ENCODE data around the gene MYO15A.

Gene MYO15A

GRCh38 chr17:18159551-18160120, 51.1 kb downstream of the MYO15A start:
- no peak for DNase-seq

DNA sequence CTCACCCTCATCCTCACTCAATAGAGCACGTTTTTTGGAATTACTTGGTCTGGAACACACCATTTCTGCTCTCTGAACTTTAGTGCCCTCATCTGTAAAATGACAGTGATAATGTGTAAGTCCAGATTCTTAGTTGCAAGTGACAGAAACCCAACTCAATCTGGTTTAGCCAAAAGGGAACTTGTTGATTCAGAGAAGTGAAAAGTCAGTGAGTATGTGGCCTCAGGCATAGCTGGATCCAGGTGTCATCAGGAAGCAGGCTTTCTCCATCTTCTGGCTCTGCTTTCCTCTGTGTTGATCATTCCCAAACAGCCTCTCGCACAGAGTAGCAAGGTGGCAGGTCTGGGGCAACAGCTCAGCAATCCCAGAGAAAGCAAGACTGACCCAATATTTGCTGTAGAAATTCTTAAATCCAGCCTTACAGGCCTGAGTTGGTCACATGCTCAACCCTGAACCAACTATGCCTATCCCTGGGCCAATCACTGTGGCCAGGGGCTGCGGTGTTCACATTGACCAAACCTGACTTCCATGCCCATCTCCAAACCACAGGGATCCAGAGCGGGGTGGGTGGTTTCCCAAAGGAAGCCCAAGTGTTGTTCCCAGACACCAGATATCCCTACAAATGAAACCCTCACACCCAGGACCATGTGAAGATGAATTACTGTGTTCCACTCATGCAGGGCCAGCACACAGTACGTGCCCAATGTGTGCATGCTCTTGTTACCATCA, 51.7 kb downstream of the MYO15A start:
- no peak for DNase-seq

DNA sequence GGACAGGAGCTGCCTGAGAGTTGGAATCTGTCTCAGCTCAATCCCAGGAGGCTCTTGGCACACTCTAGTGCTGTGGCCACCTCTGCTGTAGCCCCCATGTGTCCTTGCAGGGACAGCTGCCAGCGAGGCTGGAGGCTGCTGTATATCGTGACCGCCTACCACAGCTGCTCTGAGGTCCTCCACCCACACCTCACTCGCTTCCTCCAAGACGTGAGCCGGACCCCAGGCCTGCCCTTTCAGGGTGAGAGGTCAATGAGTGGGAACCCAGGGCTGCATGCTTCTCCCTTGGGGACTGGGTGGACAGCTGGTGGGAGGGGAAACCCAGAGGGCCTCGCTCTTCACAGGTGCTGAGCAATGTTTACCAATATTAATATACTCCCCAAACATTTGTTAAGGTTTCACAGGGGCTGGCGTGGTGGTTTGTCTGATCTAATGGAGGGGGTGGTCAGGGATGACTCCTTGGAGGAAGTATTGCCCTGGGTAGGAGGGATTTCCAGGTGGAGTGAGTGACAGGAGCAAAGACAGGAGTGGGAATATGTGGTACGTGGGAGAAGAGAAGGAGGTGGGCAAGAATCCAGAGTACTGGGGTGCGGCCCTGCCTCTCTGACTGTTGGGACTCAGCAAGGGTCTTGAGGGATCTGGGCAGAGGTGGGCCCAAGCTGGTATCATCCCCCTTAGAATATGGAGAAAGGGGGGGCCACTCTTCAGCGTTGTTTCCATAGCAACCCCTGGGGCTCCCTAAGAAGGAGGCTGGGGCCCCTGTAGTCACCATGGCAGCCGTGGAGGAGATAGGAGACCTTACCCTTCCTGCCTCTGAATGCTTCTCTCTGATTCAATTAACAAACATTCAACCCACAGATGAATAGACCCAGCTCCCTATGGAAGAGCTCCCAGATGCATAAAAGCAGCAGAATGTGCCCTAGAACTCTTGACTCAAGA, 52.9 kb downstream of the MYO15A start:
- no peak for DNase-seq

GRCh38 chr17:18163547-18163946, 55.0 kb downstream of the MYO15A start:
- no peak for DNase-seq

- no peak for DNase-seq
Measured at GRCh38 chr17:18166894-18167293, 58.3 kb downstream of the MYO15A start.

DNA sequence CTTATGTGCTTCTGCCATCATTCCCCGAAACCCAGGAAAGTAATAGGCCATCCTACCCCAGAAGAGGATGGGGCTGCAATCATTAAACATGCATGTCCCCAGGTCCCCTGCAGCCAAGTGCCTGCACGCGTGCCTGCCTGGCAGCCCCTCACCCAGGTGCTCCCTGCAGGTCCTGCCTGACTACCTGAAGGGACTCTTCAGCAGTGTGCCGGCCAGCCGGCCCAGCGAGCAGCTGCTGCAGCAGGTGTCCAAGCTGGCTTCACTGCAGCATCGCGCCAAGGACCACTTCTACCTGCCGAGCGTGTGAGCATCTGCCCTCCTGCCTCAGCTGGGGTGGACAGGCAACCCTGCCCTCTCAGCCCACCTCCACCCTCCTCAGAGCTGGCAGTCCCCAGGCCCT, 58.9 kb downstream of the MYO15A start:
- no peak for DNase-seq

DNA sequence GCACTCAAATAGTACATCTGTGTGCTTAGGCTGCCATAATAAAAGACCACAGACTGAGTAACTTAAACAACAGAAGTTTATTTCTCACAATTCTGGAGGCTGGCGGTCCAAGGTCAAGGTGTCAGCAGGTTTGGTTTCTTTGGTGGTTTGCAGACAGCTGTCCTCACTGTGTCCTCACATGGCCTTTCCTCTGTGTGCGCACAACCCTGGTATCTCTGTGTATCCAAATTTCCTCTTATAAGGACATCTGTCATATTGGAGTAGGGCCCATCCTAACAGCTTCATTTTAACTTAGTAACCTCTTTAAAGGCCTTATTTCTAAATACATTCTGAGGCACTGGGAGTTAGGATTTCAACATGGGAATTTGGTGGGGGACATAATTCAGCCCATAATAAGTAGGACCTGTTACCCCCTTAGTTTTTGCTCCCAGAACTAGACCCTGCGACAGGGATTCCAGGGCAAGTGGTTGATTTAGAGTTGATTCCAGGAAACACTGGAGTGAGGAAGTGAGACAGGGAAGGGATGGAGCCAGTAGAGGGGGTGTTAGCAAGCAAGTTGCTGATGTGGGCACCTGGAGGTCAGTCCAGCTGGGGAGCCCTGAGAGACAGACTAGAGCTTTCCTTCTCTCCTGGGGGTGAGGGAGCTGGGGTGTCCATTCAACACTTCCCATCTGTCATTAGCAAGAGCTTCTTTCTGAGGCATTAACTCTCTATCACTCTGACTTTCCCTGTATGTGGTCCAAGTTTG, 64.1 kb downstream of the MYO15A start:
- DNase-seq = no peak

- DNase-seq = no peak
Measured at GRCh38 chr17:18173740-18174139, 65.2 kb downstream of the MYO15A start.

DNA sequence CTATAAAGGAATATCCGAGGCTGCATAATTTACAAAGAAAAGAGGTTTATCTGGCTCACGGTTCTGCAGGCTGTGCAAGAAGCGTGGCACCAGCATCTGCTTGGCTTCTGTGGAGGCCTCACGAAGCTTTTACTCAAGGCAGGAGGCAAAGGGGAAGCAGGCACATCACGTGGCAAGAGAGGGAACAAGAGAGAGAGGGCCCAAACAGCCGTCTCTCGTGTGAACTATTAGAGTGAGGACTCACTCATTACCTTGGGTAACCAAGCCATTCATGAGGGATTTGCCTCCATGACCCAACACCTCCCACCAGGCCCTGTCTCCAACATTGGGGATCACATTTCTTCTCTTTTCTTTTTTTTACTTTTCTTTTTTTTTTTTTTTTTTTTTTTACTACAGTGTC, 67.6 kb downstream of the MYO15A start:
- DNase-seq = no peak

GRCh38 chr17:18177133-18177532, 68.6 kb downstream of the MYO15A start:
- DNase-seq = no peak

GRCh38 chr17:18177722-18178121, 69.2 kb downstream of the MYO15A start:
- DNase-seq = no peak

DNA sequence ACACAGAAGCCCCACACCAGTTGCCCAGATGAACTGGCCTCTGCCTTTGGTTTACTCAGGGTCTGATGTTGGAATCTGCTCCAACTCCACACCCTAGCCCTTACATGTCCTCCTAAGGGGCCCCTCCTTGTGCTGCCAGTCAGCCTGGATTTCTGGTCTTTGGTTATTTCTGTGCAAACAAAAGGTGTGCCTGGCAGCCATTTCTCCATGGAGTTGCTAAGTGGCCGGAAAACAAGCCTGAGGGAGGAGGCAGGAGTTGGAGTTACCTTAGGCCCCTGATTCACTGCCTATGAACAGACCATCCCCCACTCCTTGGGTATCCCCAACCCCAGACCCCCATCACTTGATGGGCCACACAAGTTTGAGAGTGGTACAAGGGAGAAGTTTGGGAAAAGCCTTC, 70.6 kb downstream of the MYO15A start:
- no peak for DNase-seq

DNA sequence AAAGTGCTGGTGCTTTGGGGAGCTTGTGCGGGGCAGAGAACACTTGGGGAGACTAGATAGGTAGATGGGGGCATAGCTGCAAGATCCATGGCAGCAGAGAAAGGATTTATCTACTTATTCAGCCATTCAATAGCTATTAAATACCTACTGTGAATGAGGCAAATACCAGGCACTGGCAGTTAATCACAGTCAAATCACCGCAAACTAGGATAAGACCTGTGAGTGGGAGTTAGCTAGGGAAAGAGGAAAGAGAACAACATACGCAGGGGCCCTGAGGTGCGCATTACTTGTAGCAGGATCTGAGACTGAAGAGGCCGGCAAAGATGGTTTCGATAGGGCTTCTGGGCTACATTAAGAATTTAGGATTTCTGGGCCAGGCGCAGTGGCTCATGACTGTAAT, 71.2 kb downstream of the MYO15A start:
- DNase-seq = no peak

DNA sequence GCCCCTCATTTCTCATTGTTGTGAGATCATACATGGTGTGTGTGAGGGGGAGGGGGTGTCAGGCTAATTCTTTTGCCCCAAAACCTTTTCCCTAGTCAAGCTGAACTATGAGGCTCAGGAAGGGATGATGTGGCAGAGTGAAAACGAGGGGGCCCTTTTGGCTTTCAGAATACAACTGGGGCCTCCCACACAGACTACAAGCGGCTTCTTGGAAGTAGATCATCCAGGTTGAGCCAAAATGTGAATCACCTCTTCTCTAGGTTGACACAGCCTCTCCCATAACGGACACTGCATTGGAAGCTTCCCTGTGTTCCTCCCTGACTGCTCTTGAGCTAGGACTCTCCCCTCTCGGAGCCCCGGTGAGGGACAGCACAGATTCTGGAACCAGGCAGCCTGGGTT, 72.8 kb downstream of the MYO15A start:
- no peak for DNase-seq

GRCh38 chr17:18182110-18182977, 73.8 kb downstream of the MYO15A start:
- DNase-seq = no peak

GRCh38 chr17:18182978-18183333, 74.4 kb downstream of the MYO15A start:
- DNase-seq = peak; percentile 98

GRCh38 chr17:18183334-18184142, 75.0 kb downstream of the MYO15A start, which contains the start of gene ALKBH5:
ALKBH5 (plus strand) TSS chr17:18183828; CDS start chr17:18184244, 416 bp downstream.
- peak; percentile 99 for DNase-seq

GRCh38 chr17:18184143-18185031, 75.8 kb downstream of the MYO15A start:
- no peak for DNase-seq

DNA sequence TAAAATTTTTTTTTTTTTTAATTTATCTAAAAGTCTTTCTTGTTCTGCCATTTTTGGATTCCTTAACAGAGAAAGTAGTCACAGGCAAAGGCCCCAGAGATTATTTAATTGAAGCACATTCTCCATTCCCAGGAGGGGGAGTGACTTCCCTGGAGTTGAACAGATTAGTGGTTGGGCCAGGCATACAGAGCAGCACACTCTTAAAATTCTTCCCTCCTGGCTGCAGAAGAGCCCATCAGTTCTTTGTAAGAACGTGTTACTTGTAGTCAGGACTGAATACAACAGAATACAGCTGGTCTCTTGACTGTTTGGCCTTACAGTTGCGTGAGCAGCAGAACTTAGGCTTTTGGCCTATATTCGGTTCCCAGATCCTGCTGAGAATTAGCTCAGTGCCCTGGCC, 76.8 kb downstream of the MYO15A start:
- no peak for DNase-seq

All from T1000 (cell line).